GM23338 (cell line): ENCODE data around the gene RABGAP1L. TPM values are rescaled to one million over a fixed set of nuclear protein-coding genes. Genes with fewer than 3 reads are reported as not detected.

Source experiments
- ATAC-seq: fragments of 200-7000 bp; cut with Tn5 transposase; 3 replicates; pipeline ENCODE4 v1.9.1; 2020
- DNase-seq: peaks from one replicate; pipeline ENCODE4 v3.0.0-alpha.2; 2015; ENCODE audit warnings: low spot score
- H2AFZ ChIP-seq: fragments of 200-600 bp; sonication (generic); 2 replicates; pipeline ENCODE4 v1.8.0; 2016; ENCODE audit warnings: antibody characterized with exemption, mild to moderate bottlenecking, moderate library complexity
- H3F3A ChIP-seq: fragments of 200-600 bp; sonication (generic); replicated peaks from 2 replicates; pipeline ENCODE4 v1.8.0; 2017; ENCODE audit warnings: antibody characterized with exemption, mixed run types, low read depth
- H3K27ac ChIP-seq: fragments of 200-600 bp; sonication (generic); 2 replicates; pipeline ENCODE4 v1.6.1; 2016; ENCODE audit warnings: low read depth
- H3K27me3 ChIP-seq: fragments of 200-600 bp; sonication (generic); 2 replicates; pipeline ENCODE4 v1.8.0; 2016; ENCODE audit warnings: mild to moderate bottlenecking, mixed run types, moderate library complexity; ENCODE audit not compliant: insufficient read depth
- H3K36me3 ChIP-seq: fragments of 200-600 bp; sonication (generic); 2 replicates; pipeline ENCODE4 v1.8.0; 2016; ENCODE audit warnings: mild to moderate bottlenecking; ENCODE audit not compliant: insufficient read depth
- H3K4me1 ChIP-seq: fragments of 200-600 bp; sonication (generic); 2 replicates; pipeline ENCODE4 v1.8.0; 2016; ENCODE audit warnings: mild to moderate bottlenecking, moderate library complexity; ENCODE audit not compliant: insufficient read depth
- H3K4me2 ChIP-seq: fragments of 200-600 bp; sonication (generic); 2 replicates; pipeline ENCODE4 v1.7.1; 2017; ENCODE audit warnings: mixed run types
- H3K4me3 ChIP-seq: fragments of 200-600 bp; sonication (generic); 2 replicates; pipeline ENCODE4 v1.6.1; 2016; ENCODE audit warnings: mixed run types
- H3K79me2 ChIP-seq: fragments of 200-600 bp; sonication (generic); replicated peaks from 2 replicates; pipeline ENCODE4 v1.8.0; 2017; ENCODE audit warnings: mild to moderate bottlenecking; ENCODE audit not compliant: insufficient read depth
- H3K9me2 ChIP-seq: fragments of 200-600 bp; sonication (generic); 2 replicates; pipeline ENCODE4 v1.8.0; 2017; ENCODE audit not compliant: insufficient read depth
- H4K20me1 ChIP-seq: fragments of 200-600 bp; sonication (generic); replicated peaks from 2 replicates; pipeline ENCODE4 v1.8.0; 2017; ENCODE audit warnings: mild to moderate bottlenecking; ENCODE audit not compliant: insufficient read depth
- H3K27ac Mint-ChIP-seq: 2 replicates; pipeline ENCODE4 v1.8.0; 2020; ENCODE audit warnings: inconsistent platforms, mild to moderate bottlenecking, moderate library complexity, mixed read lengths
- H3K27me3 Mint-ChIP-seq: 3 replicates; pipeline ENCODE4 v1.8.0; 2022; ENCODE audit warnings: low read depth, mild to moderate bottlenecking, moderate library complexity, mixed read lengths, inconsistent platforms; ENCODE audit not compliant: insufficient read depth, poor library complexity
- H3K36me3 Mint-ChIP-seq: 3 replicates; pipeline ENCODE4 v1.8.0; 2021; ENCODE audit warnings: low read depth, mild to moderate bottlenecking, inconsistent platforms, moderate library complexity, mixed read lengths
- H3K4me1 Mint-ChIP-seq: 3 replicates; pipeline ENCODE4 v1.8.0; 2020; ENCODE audit warnings: mild to moderate bottlenecking, inconsistent platforms, mixed read lengths
- H3K4me3 Mint-ChIP-seq: 3 replicates; pipeline ENCODE4 v1.8.0; 2021; ENCODE audit warnings: moderate library complexity, mild to moderate bottlenecking, inconsistent platforms, mixed read lengths
- H3K9me3 Mint-ChIP-seq: 3 replicates; pipeline ENCODE4 v1.8.0; 2020; ENCODE audit warnings: moderate library complexity, mild to moderate bottlenecking, inconsistent platforms, mixed read lengths
- CREB1 ChIP-seq: fragments of 250-450 bp; sonication (Bioruptor Pico); IDR thresholded peaks from 2 replicates; pipeline ENCODE4 v1.5.0; 2020; ENCODE audit warnings: low read depth, mild to moderate bottlenecking, moderate library complexity
- EZH2phosphoT487 ChIP-seq: fragments of 200-600 bp; sonication (generic); IDR thresholded peaks from one replicate; pipeline ENCODE4 v1.8.1; 2018; ENCODE audit warnings: antibody characterized with exemption; ENCODE audit not compliant: unreplicated experiment
- JUNB ChIP-seq: IDR thresholded peaks from one replicate; pipeline ENCODE4 v1.6.1; 2016; ENCODE audit warnings: antibody characterized with exemption; ENCODE audit not compliant: unreplicated experiment
- NANOG ChIP-seq: IDR thresholded peaks from 2 replicates; pipeline ENCODE4 v1.6.1; 2016; ENCODE audit warnings: antibody characterized with exemption, borderline replicate concordance
- POLR2AphosphoS5 ChIP-seq: IDR thresholded peaks from 2 replicates; pipeline ENCODE4 v1.6.1; 2016; ENCODE audit warnings: antibody characterized with exemption, low read depth
- STAT1 ChIP-seq: IDR thresholded peaks from one replicate; pipeline ENCODE4 v1.6.1; 2016; ENCODE audit warnings: antibody characterized with exemption; ENCODE audit not compliant: unreplicated experiment
- ZNF114 ChIP-seq: fragments of 250-450 bp; sonication (Bioruptor Pico); IDR thresholded peaks from 2 replicates; pipeline ENCODE4 v1.5.0; 2020; ENCODE audit warnings: mild to moderate bottlenecking, moderate library complexity
- ZNF331 ChIP-seq: fragments of 250-450 bp; sonication (Bioruptor Pico); IDR thresholded peaks from 2 replicates; pipeline ENCODE4 v1.5.0; 2020; ENCODE audit warnings: low read depth, mild to moderate bottlenecking, moderate library complexity
- polyA plus RNA-seq: library from polyadenylated mRNA; unstranded; fragments of >200 nt; fragmentation: Nextera tagmentation; extraction: Ambion mirVana; gene quantifications from 2 replicates; pipeline ENCODE4 v1.2.1, GENCODE V29; 2016
- total RNA-seq: library from RNA; depleted of rRNA; stranded (reverse); fragments of >200 nt; shearing (Covaris generic); gene quantifications from 2 replicates; pipeline ENCODE4 v1.2.3, GENCODE V29; 2014
- TF ChIP-seq, protein P1 (sequence below), 2 experiments: fragments of 200-600 bp in 1 of 2; sonication (generic) in 1 of 2; conservative IDR thresholded peaks; 2 replicates each; pipeline versions ENCODE4 v1.5.1 to v1.6.1; 2016 to 2017; ENCODE audit warnings: antibody characterized with exemption in 2 of 2, low read depth in 2 of 2, mild to moderate bottlenecking in 2 of 2, moderate library complexity in 1 of 2
- TF ChIP-seq, protein P2 (sequence below): IDR thresholded peaks from one replicate; pipeline ENCODE4 v1.6.1; 2018; ENCODE audit warnings: antibody characterized with exemption; ENCODE audit not compliant: unreplicated experiment
- TF ChIP-seq, protein P3 (sequence below): IDR thresholded peaks from 2 replicates; pipeline ENCODE4 v1.6.1; 2016; ENCODE audit warnings: antibody characterized with exemption
- TF ChIP-seq, protein P4 (sequence below): fragments of 250-450 bp; sonication (Bioruptor Pico); IDR thresholded peaks from 2 replicates; pipeline ENCODE4 v1.5.0; 2020; ENCODE audit warnings: mild to moderate bottlenecking, moderate library complexity

RABGAP1L gene
- total and polyA plus RNA-seq, 2 experiments from 2014 or later = 83.2 to 136 TPM

DNA sequence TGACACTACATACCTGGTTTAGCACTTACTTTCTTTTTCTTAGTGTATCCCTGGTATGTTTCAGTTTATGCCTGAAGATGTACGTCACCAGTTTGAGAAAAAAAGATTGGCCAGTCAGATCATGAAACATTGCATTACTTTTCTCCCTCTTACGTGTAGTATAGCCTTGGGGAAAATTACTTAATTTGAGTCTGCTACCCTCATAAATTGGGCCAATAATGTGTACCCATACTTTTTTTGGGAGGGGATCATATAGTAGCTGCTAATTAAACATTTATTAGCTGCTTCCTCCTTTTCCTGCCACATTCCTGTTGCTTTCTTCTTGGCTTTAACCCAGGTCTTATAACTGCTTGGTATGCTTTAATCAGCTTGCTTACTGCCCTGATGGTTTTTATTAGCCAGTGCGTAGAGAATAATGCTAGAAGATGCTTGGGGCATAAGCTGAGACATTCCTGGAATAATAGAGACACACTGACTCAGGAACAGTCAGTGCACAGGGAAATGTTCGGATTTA lies 32.1 kb downstream of the RABGAP1L start:
- DNase-seq (no peak), ATAC-seq (no peak)
- Mint-ChIP-seq H3K4me3 (no peak overlapping the region), H3K36me3 (peaks cover 5% of the 10 kb centered on the region), H3K4me1 (no peaks in the 10 kb centered on the region), H3K27me3 (peaks cover 3% of the 10 kb centered on the region), H3K27ac (no peak overlapping the region), H3K9me3 (peaks cover 7% of the 10 kb centered on the region)
- Histone ChIP-seq H3K4me1 (no peaks in the 10 kb centered on the region), H3K9me2 (no peaks in the 10 kb centered on the region), H3K27ac (no peak overlapping the region), H3K79me2 (peaks cover 14% of the 10 kb centered on the region), H3K4me3 (no peak overlapping the region), H3K27me3 (no peaks in the 10 kb centered on the region), H3K36me3 (no peaks in the 10 kb centered on the region), H3K4me2 (no peak overlapping the region), H2AFZ (no peak overlapping the region), H4K20me1 (no peaks in the 10 kb centered on the region), H3F3A (no peaks in the 10 kb centered on the region)
- TF ChIP-seq, protein P1, sequence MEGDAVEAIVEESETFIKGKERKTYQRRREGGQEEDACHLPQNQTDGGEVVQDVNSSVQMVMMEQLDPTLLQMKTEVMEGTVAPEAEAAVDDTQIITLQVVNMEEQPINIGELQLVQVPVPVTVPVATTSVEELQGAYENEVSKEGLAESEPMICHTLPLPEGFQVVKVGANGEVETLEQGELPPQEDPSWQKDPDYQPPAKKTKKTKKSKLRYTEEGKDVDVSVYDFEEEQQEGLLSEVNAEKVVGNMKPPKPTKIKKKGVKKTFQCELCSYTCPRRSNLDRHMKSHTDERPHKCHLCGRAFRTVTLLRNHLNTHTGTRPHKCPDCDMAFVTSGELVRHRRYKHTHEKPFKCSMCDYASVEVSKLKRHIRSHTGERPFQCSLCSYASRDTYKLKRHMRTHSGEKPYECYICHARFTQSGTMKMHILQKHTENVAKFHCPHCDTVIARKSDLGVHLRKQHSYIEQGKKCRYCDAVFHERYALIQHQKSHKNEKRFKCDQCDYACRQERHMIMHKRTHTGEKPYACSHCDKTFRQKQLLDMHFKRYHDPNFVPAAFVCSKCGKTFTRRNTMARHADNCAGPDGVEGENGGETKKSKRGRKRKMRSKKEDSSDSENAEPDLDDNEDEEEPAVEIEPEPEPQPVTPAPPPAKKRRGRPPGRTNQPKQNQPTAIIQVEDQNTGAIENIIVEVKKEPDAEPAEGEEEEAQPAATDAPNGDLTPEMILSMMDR (conservative IDR thresholded peaks at IDR 0.05; ENCODE audit: low read depth in 2 of 2) = no peak
- no peak for TF ChIP-seq ZNF331 (CRISPR knock-in tag)
- TF ChIP-seq CREB1 (CRISPR knock-in tag) = no peak
- TF ChIP-seq, protein P2, sequence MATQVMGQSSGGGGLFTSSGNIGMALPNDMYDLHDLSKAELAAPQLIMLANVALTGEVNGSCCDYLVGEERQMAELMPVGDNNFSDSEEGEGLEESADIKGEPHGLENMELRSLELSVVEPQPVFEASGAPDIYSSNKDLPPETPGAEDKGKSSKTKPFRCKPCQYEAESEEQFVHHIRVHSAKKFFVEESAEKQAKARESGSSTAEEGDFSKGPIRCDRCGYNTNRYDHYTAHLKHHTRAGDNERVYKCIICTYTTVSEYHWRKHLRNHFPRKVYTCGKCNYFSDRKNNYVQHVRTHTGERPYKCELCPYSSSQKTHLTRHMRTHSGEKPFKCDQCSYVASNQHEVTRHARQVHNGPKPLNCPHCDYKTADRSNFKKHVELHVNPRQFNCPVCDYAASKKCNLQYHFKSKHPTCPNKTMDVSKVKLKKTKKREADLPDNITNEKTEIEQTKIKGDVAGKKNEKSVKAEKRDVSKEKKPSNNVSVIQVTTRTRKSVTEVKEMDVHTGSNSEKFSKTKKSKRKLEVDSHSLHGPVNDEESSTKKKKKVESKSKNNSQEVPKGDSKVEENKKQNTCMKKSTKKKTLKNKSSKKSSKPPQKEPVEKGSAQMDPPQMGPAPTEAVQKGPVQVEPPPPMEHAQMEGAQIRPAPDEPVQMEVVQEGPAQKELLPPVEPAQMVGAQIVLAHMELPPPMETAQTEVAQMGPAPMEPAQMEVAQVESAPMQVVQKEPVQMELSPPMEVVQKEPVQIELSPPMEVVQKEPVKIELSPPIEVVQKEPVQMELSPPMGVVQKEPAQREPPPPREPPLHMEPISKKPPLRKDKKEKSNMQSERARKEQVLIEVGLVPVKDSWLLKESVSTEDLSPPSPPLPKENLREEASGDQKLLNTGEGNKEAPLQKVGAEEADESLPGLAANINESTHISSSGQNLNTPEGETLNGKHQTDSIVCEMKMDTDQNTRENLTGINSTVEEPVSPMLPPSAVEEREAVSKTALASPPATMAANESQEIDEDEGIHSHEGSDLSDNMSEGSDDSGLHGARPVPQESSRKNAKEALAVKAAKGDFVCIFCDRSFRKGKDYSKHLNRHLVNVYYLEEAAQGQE = no peak
- TF ChIP-seq NANOG = no peak
- no peak for TF ChIP-seq POLR2AphosphoS5
- TF ChIP-seq, protein P3, sequence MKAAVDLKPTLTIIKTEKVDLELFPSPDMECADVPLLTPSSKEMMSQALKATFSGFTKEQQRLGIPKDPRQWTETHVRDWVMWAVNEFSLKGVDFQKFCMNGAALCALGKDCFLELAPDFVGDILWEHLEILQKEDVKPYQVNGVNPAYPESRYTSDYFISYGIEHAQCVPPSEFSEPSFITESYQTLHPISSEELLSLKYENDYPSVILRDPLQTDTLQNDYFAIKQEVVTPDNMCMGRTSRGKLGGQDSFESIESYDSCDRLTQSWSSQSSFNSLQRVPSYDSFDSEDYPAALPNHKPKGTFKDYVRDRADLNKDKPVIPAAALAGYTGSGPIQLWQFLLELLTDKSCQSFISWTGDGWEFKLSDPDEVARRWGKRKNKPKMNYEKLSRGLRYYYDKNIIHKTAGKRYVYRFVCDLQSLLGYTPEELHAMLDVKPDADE = no peak
- TF ChIP-seq EZH2phosphoT487 = no peak
- no peak for TF ChIP-seq ZNF114 (CRISPR knock-in tag)
- TF ChIP-seq, protein P4, sequence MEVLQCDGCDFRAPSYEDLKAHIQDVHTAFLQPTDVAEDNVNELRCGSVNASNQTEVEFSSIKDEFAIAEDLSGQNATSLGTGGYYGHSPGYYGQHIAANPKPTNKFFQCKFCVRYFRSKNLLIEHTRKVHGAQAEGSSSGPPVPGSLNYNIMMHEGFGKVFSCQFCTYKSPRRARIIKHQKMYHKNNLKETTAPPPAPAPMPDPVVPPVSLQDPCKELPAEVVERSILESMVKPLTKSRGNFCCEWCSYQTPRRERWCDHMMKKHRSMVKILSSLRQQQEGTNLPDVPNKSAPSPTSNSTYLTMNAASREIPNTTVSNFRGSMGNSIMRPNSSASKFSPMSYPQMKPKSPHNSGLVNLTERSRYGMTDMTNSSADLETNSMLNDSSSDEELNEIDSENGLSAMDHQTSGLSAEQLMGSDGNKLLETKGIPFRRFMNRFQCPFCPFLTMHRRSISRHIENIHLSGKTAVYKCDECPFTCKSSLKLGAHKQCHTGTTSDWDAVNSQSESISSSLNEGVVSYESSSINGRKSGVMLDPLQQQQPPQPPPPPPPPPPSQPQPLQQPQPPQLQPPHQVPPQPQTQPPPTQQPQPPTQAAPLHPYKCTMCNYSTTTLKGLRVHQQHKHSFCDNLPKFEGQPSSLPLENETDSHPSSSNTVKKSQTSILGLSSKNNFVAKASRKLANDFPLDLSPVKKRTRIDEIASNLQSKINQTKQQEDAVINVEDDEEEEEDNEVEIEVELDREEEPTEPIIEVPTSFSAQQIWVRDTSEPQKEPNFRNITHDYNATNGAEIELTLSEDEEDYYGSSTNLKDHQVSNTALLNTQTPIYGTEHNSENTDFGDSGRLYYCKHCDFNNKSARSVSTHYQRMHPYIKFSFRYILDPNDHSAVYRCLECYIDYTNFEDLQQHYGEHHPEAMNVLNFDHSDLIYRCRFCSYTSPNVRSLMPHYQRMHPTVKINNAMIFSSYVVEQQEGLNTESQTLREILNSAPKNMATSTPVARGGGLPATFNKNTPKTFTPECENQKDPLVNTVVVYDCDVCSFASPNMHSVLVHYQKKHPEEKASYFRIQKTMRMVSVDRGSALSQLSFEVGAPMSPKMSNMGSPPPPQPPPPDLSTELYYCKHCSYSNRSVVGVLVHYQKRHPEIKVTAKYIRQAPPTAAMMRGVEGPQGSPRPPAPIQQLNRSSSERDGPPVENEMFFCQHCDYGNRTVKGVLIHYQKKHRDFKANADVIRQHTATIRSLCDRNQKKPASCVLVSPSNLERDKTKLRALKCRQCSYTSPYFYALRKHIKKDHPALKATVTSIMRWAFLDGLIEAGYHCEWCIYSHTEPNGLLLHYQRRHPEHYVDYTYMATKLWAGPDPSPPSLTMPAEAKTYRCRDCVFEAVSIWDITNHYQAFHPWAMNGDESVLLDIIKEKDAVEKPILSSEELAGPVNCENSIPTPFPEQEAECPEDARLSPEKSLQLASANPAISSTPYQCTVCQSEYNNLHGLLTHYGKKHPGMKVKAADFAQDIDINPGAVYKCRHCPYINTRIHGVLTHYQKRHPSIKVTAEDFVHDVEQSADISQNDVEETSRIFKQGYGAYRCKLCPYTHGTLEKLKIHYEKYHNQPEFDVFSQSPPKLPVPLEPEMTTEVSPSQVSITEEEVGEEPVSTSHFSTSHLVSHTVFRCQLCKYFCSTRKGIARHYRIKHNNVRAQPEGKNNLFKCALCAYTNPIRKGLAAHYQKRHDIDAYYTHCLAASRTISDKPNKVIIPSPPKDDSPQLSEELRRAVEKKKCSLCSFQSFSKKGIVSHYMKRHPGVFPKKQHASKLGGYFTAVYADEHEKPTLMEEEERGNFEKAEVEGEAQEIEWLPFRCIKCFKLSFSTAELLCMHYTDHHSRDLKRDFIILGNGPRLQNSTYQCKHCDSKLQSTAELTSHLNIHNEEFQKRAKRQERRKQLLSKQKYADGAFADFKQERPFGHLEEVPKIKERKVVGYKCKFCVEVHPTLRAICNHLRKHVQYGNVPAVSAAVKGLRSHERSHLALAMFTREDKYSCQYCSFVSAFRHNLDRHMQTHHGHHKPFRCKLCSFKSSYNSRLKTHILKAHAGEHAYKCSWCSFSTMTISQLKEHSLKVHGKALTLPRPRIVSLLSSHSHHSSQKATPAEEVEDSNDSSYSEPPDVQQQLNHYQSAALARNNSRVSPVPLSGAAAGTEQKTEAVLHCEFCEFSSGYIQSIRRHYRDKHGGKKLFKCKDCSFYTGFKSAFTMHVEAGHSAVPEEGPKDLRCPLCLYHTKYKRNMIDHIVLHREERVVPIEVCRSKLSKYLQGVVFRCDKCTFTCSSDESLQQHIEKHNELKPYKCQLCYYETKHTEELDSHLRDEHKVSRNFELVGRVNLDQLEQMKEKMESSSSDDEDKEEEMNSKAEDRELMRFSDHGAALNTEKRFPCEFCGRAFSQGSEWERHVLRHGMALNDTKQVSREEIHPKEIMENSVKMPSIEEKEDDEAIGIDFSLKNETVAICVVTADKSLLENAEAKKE (CRISPR knock-in tag) = no peak
- no peak for TF ChIP-seq JUNB
- no peak for TF ChIP-seq STAT1
